Astrocyte (in vitro differentiated cells and primary cell): ENCODE measurements around the gene CKAP2. TPM values are rescaled to one million over a fixed set of nuclear protein-coding genes. Genes with fewer than 3 reads are reported as not detected.

Experiments
- DNase-seq: peaks from one replicate; pipeline ENCODE4 v3.0.0-alpha.2; 2010; ENCODE audit warnings: low read depth
- FAIRE-seq: peaks from 2 replicates; lab custom pipeline; 2011; peaks lifted over from hg19 to GRCh38; lab: Jason Lieb, UNC
- H2AFZ ChIP-seq: 2 replicates; pipeline ENCODE4 v1.6.0; 2012; ENCODE audit warnings: low read depth, low read length, inconsistent platforms
- H3K27ac ChIP-seq: 2 replicates; pipeline ENCODE4 v1.5.1; 2011; ENCODE audit warnings: low read depth, low read length, inconsistent platforms
- H3K27me3 ChIP-seq: 2 replicates; pipeline ENCODE4 v1.6.0; 2011; ENCODE audit warnings: low read length, inconsistent platforms; ENCODE audit not compliant: insufficient read depth
- H3K36me3 ChIP-seq: 2 replicates; pipeline ENCODE4 v1.5.1; 2011; ENCODE audit warnings: low read length, inconsistent platforms; ENCODE audit not compliant: insufficient read depth
- H3K4me1 ChIP-seq: 2 replicates; pipeline ENCODE4 v1.5.1; 2011; ENCODE audit warnings: low read length, inconsistent platforms; ENCODE audit not compliant: insufficient read depth
- H3K4me2 ChIP-seq: 2 replicates; pipeline ENCODE4 v1.6.0; 2012; ENCODE audit warnings: low read length, inconsistent platforms
- H3K4me3 ChIP-seq: 2 replicates; pipeline ENCODE4 v1.5.1; 2011; ENCODE audit warnings: low read depth, mild to moderate bottlenecking, low read length, inconsistent platforms; ENCODE audit not compliant: insufficient read depth
- H3K79me2 ChIP-seq: 2 replicates; pipeline ENCODE4 v1.6.0; 2012; ENCODE audit warnings: mild to moderate bottlenecking, low read length, inconsistent platforms; ENCODE audit not compliant: insufficient read depth
- H3K9ac ChIP-seq: 2 replicates; pipeline ENCODE4 v1.6.0; 2012; ENCODE audit warnings: mild to moderate bottlenecking, low read length, inconsistent platforms
- H3K9me3 ChIP-seq: 2 replicates; pipeline ENCODE4 v1.5.1; 2012; ENCODE audit warnings: low read depth, mild to moderate bottlenecking, low read length, inconsistent platforms; ENCODE audit not compliant: insufficient read depth
- H4K20me1 ChIP-seq: 2 replicates; pipeline ENCODE4 v1.6.0; 2012; ENCODE audit warnings: low read length, inconsistent platforms; ENCODE audit not compliant: insufficient read depth
- H3K27ac Mint-ChIP-seq: one replicate; pipeline ENCODE4 v1.8.0; 2021; ENCODE audit warnings: mild to moderate bottlenecking, mixed read lengths; ENCODE audit not compliant: unreplicated experiment
- H3K27me3 Mint-ChIP-seq: one replicate; pipeline ENCODE4 v1.8.0; 2021; ENCODE audit warnings: low read depth, mixed read lengths; ENCODE audit not compliant: unreplicated experiment
- H3K36me3 Mint-ChIP-seq: one replicate; pipeline ENCODE4 v1.8.0; 2021; ENCODE audit warnings: low read depth, mixed read lengths; ENCODE audit not compliant: unreplicated experiment
- H3K4me1 Mint-ChIP-seq: one replicate; pipeline ENCODE4 v1.8.0; 2021; ENCODE audit warnings: low read depth, mixed read lengths; ENCODE audit not compliant: unreplicated experiment
- H3K4me3 Mint-ChIP-seq: one replicate; pipeline ENCODE4 v1.8.0; 2021; ENCODE audit warnings: mild to moderate bottlenecking, moderate library complexity, mixed read lengths; ENCODE audit not compliant: unreplicated experiment
- H3K9me3 Mint-ChIP-seq: one replicate; pipeline ENCODE4 v1.8.0; 2021; ENCODE audit warnings: mild to moderate bottlenecking, mixed read lengths; ENCODE audit not compliant: unreplicated experiment
- CTCF ChIP-seq: IDR thresholded peaks from 2 replicates; pipeline ENCODE4 v1.5.1; 2011; ENCODE audit warnings: low read depth, mild to moderate bottlenecking, inconsistent platforms, low read length, moderate library complexity; ENCODE audit not compliant: insufficient read depth
- EZH2 ChIP-seq: IDR thresholded peaks from 2 replicates; pipeline ENCODE4 v1.6.1; 2012; ENCODE audit warnings: mild to moderate bottlenecking, low read length, inconsistent platforms; ENCODE audit not compliant: insufficient read depth
- total RNA-seq: library from RNA; stranded (reverse); gene quantifications from 2 replicates; pipeline ENCODE4 v1.2.1, GENCODE V29; 2021

CKAP2 gene
- total RNA-seq, 1 donor from 2014 or later = 48.4 TPM

- peaks cover 9% of the 10 kb centered on the region for H3K36me3 Mint-ChIP-seq
- H3K9me3 Mint-ChIP-seq = no peaks in the 10 kb centered on the region
- Histone ChIP-seq H3K4me1 (peaks cover 17% of the 10 kb centered on the region), H3K27ac (peak overlapping the region; percentile 68), H3K9me3 (no peaks in the 10 kb centered on the region), H3K27me3 (no peaks in the 10 kb centered on the region), H2AFZ (no peak overlapping the region), H3K36me3 (peaks cover 26% of the 10 kb centered on the region), H3K9ac (peak overlapping the region; percentile 39), H3K4me2 (peak overlapping the region; percentile 46), H3K4me3 (no peak overlapping the region), H4K20me1 (no peaks in the 10 kb centered on the region), H3K79me2 (no peaks in the 10 kb centered on the region)
- H3K27me3 Mint-ChIP-seq = no peaks in the 10 kb centered on the region
- peaks cover 44% of the 10 kb centered on the region for H3K4me1 Mint-ChIP-seq
- no peak overlapping the region for H3K4me3 Mint-ChIP-seq
- TF ChIP-seq EZH2 (no peak), CTCF (no peak)
- peak overlapping the region; percentile 98 for H3K27ac Mint-ChIP-seq
- FAIRE-seq (no peak), DNase-seq (peak; percentile 69)
These were observed 40.3 kb upstream of the CKAP2 start for GRCh38 chr13:52414963-52415362.

GRCh38 chr13:52419080-52419479 lies 36.2 kb upstream of the CKAP2 start:
- Mint-ChIP-seq H3K27me3 (no peaks in the 10 kb centered on the region), H3K9me3 (no peaks in the 10 kb centered on the region), H3K36me3 (peaks cover 9% of the 10 kb centered on the region), H3K4me3 (no peak overlapping the region), H3K4me1 (peaks cover 31% of the 10 kb centered on the region), H3K27ac (peak overlapping the region; percentile 16)
- no peak for DNase-seq
- FAIRE-seq = no peak
- no peak overlapping the region for H3K4me2 ChIP-seq
- peaks cover 10% of the 10 kb centered on the region for H3K4me1 ChIP-seq
- H3K4me3 ChIP-seq = no peak overlapping the region
- H2AFZ ChIP-seq = no peak overlapping the region
- H3K9me3 ChIP-seq = no peaks in the 10 kb centered on the region
- no peak overlapping the region for H3K27ac ChIP-seq
- peaks cover 38% of the 10 kb centered on the region for H3K36me3 ChIP-seq
- no peak overlapping the region for H3K9ac ChIP-seq
- H4K20me1 ChIP-seq = no peaks in the 10 kb centered on the region
- no peak for TF ChIP-seq EZH2
- no peak for TF ChIP-seq CTCF
- H3K79me2 ChIP-seq = no peaks in the 10 kb centered on the region
- no peaks in the 10 kb centered on the region for H3K27me3 ChIP-seq

- no peaks in the 10 kb centered on the region for H3K27me3 ChIP-seq
- no peaks in the 10 kb centered on the region for H3K9me3 ChIP-seq
- no peaks in the 10 kb centered on the region for H4K20me1 ChIP-seq
- H3K4me1 ChIP-seq = no peaks in the 10 kb centered on the region
- no peak overlapping the region for H3K4me3 ChIP-seq
- no peaks in the 10 kb centered on the region for H3K79me2 ChIP-seq
- H3K4me2 ChIP-seq = no peak overlapping the region
- TF ChIP-seq EZH2 = no peak
- H3K27ac ChIP-seq = no peak overlapping the region
- Mint-ChIP-seq H3K9me3 (no peaks in the 10 kb centered on the region), H3K4me1 (peaks cover 13% of the 10 kb centered on the region), H3K4me3 (no peak overlapping the region), H3K27ac (peak overlapping the region; percentile 62), H3K36me3 (peaks cover 11% of the 10 kb centered on the region), H3K27me3 (no peaks in the 10 kb centered on the region)
- no peak overlapping the region for H2AFZ ChIP-seq
- H3K36me3 ChIP-seq = peaks cover 45% of the 10 kb centered on the region
- no peak overlapping the region for H3K9ac ChIP-seq
- DNase-seq (no peak), FAIRE-seq (no peak)
These were observed 34.1 kb upstream of the CKAP2 start for GRCh38 chr13:52421216-52421615.
